Measurements from ENCODE around the gene FZD4.
"Not testable (repeated sequence)": the region's sequence is repeated elsewhere in the genome, so short reads cannot be mapped to it uniquely, and the experiment has no call there.

The FZD4 gene

GRCh38 chr11:86977441-86978050, 22.4 kb upstream of the FZD4 start:
- DNase-seq (ENCODE audit: low read depth) = no peak

- DNase-seq (ENCODE audit: low read depth) = no peak
These were observed 17.5 kb upstream of the FZD4 start for GRCh38 chr11:86972734-86973133.

GRCh38 chr11:86969258-86969657, 14.1 kb upstream of the FZD4 start:
- no peak for DNase-seq (ENCODE audit: low read depth)

GRCh38 chr11:86967601-86968000, 12.4 kb upstream of the FZD4 start:
- not testable (repeated sequence) for DNase-seq (ENCODE audit: low read depth)

GRCh38 chr11:86957976-86958646, 2.9 kb upstream of the FZD4 start:
- no peak for DNase-seq (ENCODE audit: low read depth)

- no peak for DNase-seq (ENCODE audit: low read depth)
These were observed 1.7 kb upstream of the FZD4 start for GRCh38 chr11:86956905-86957195.

GRCh38 chr11:86955111-86955360, 159 bp downstream of the FZD4 start:
- DNase-seq (ENCODE audit: low read depth) = no peak

GRCh38 chr11:86954269-86955110, 705 bp downstream of the FZD4 start:
- no peak for DNase-seq (ENCODE audit: low read depth)

- no peak for DNase-seq (ENCODE audit: low read depth)
These were observed 2.8 kb downstream of the FZD4 start for GRCh38 chr11:86952221-86952875.

- DNase-seq (ENCODE audit: low read depth) = no peak
These were observed 3.5 kb downstream of the FZD4 start for GRCh38 chr11:86951706-86952105.

GRCh38 chr11:86950661-86950995, 4.6 kb downstream of the FZD4 start:
- DNase-seq (ENCODE audit: low read depth) = no peak

GRCh38 chr11:86949995-86950660, 5.1 kb downstream of the FZD4 start:
- no peak for DNase-seq (ENCODE audit: low read depth)

GRCh38 chr11:86948733-86949132, 6.5 kb downstream of the FZD4 start:
- DNase-seq (ENCODE audit: low read depth) = no peak

GRCh38 chr11:86947541-86947940, 7.7 kb downstream of the FZD4 start:
- DNase-seq (ENCODE audit: low read depth) = no peak

GRCh38 chr11:86943505-86943904, 11.7 kb downstream of the FZD4 start:
- DNase-seq (ENCODE audit: low read depth) = not testable (repeated sequence)

GRCh38 chr11:86941871-86942599, 13.2 kb downstream of the FZD4 start:
- DNase-seq (ENCODE audit: low read depth) = no peak

GRCh38 chr11:86941077-86941870, 13.9 kb downstream of the FZD4 start:
- DNase-seq (ENCODE audit: low read depth) = no peak

GRCh38 chr11:86940122-86940777, 14.9 kb downstream of the FZD4 start:
- no peak for DNase-seq (ENCODE audit: low read depth)

- no peak for DNase-seq (ENCODE audit: low read depth)
These were observed 16.0 kb downstream of the FZD4 start for GRCh38 chr11:86938900-86939880.

Measured in T-helper 22 cell (primary cell).